Upper lobe of left lung (tissue), 4 donors: ENCODE measurements around the gene MED19.

Experiments used
- CTCF ChIP-seq, 6 experiments: fragments of 450-650 bp in 4 of 6; fragments of 200-600 bp in 2 of 6; sonication (generic) in 2 of 6; IDR thresholded peaks; one replicate each; pipeline ENCODE4 v1.5.1; 2016 to 2019; ENCODE audit warnings: antibody characterized with exemption in 6 of 6
- EP300 ChIP-seq, 4 donors: sonication (generic); formaldehyde crosslinking; IDR thresholded peaks; one replicate each; pipeline ENCODE4 v1.5.1; 2017; ENCODE audit warnings: antibody characterized with exemption in 4 of 4, control low read depth in 2 of 4
- POLR2A ChIP-seq, 4 donors: fragments of 450-650 bp; IDR thresholded peaks; one replicate each; pipeline ENCODE4 v1.5.1; 2016 to 2017; ENCODE audit warnings: antibody characterized with exemption in 4 of 4, mild to moderate bottlenecking in 2 of 4
- POLR2AphosphoS5 ChIP-seq, 2 donors: sonication (generic); formaldehyde crosslinking; IDR thresholded peaks; one replicate each; pipeline ENCODE4 v1.5.1; 2017; ENCODE audit warnings: antibody characterized with exemption in 2 of 2

- TF ChIP-seq POLR2AphosphoS5 (IDR thresholded peaks at IDR 0.05) (no peak), CTCF (IDR thresholded peaks at IDR 0.05) (no peak), POLR2A (IDR thresholded peaks at IDR 0.05) (no peak), EP300 (IDR thresholded peaks at IDR 0.05) (no peak)
Observed at GRCh38 chr11:57727185-57727584, 15.2 kb upstream of the MED19 start.
